ENCODE data around the gene HMGA1. TPM values are rescaled to one million over a fixed set of nuclear protein-coding genes. Genes with fewer than 3 reads are reported as not detected.

The HMGA1 gene
- total and polyA plus RNA-seq, 2 of the 13 experiments (the other 11 are each of a cell fraction or from before 2014, with no cell fraction given) = 117 to 145 TPM

DNA sequence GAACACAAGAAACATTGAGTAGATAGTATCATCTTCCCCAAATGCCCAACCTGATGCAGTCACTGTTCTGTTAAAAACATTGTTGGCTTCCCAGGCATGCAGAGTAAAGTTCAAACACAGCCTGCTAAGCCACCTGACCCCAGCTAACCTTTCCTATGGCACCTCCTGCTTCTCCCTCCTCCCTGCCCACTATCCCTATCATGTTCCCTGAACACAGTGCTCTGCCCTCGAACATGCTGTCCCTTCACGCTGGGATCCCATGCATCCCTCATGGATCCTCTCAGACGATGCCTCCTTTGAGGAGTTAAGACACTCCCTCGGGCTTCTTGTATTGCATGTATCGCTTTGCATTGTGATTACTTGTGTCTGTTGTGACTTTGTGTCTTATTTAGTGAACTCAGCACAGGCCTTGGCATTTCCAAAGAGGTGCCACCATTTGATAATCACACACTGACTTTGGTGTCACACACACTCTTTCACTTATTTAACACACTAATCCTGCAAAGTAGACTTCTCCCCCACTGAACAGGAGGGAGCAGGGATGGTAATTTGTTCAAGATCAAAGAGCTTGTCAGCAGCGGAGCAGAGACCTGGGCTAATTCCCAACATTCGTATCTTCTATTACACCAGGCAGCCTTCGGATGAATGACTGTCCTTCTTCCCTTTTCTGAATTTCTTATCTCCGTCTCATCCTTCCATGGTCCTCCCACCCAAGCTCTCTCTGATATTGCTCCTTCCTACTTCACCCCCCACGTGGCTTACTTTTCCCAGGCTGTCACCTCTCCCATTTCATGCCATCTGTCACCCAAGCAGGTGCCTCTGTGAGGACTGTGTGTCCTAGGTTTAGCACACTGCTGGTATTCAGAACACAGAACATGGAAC lies 40.4 kb downstream of the HMGA1 start (continued):
- TF ChIP-seq ZNF772 (CRISPR knock-in tag; IDR thresholded peaks at IDR 0.05) = peak; percentile 49; the same call in 1 of the 2 replicates
- TF ChIP-seq RNF2 (conservative IDR thresholded peaks at IDR 0.05; ENCODE audit: low read depth) = no peak
- no peak for TF ChIP-seq ZNF260 (CRISPR knock-in tag; IDR thresholded peaks at IDR 0.05; ENCODE audit: borderline replicate concordance, low read depth)
- no peak for TF ChIP-seq MED8 (CRISPR knock-in tag; IDR thresholded peaks at IDR 0.05; ENCODE audit: insufficient replicate concordance)
- no peak for TF ChIP-seq ZNF878 (CRISPR knock-in tag; IDR thresholded peaks at IDR 0.05)
- TF ChIP-seq ZNF766 (CRISPR knock-in tag; IDR thresholded peaks at IDR 0.05; ENCODE audit: borderline replicate concordance) = no peak
- no peak for TF ChIP-seq POLR2A (IDR thresholded peaks at IDR 0.05; ENCODE audit: insufficient read depth in 1 of 2, low read depth in 2 of 2, low read length in 2 of 2)
- TF ChIP-seq ZNF230 (CRISPR knock-in tag; IDR thresholded peaks at IDR 0.05) = no peak
- TF ChIP-seq, protein P1, sequence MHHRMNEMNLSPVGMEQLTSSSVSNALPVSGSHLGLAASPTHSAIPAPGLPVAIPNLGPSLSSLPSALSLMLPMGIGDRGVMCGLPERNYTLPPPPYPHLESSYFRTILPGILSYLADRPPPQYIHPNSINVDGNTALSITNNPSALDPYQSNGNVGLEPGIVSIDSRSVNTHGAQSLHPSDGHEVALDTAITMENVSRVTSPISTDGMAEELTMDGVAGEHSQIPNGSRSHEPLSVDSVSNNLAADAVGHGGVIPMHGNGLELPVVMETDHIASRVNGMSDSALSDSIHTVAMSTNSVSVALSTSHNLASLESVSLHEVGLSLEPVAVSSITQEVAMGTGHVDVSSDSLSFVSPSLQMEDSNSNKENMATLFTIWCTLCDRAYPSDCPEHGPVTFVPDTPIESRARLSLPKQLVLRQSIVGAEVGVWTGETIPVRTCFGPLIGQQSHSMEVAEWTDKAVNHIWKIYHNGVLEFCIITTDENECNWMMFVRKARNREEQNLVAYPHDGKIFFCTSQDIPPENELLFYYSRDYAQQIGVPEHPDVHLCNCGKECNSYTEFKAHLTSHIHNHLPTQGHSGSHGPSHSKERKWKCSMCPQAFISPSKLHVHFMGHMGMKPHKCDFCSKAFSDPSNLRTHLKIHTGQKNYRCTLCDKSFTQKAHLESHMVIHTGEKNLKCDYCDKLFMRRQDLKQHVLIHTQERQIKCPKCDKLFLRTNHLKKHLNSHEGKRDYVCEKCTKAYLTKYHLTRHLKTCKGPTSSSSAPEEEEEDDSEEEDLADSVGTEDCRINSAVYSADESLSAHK (CRISPR knock-in tag; IDR thresholded peaks at IDR 0.05; ENCODE audit: borderline replicate concordance) = no peak
- TF ChIP-seq KMT2B (CRISPR knock-in tag; IDR thresholded peaks at IDR 0.05) = no peak
- TF ChIP-seq, protein P2, sequence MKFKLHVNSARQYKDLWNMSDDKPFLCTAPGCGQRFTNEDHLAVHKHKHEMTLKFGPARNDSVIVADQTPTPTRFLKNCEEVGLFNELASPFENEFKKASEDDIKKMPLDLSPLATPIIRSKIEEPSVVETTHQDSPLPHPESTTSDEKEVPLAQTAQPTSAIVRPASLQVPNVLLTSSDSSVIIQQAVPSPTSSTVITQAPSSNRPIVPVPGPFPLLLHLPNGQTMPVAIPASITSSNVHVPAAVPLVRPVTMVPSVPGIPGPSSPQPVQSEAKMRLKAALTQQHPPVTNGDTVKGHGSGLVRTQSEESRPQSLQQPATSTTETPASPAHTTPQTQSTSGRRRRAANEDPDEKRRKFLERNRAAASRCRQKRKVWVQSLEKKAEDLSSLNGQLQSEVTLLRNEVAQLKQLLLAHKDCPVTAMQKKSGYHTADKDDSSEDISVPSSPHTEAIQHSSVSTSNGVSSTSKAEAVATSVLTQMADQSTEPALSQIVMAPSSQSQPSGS (CRISPR knock-in tag; IDR thresholded peaks at IDR 0.05) = no peak
- TF ChIP-seq, protein P3, sequence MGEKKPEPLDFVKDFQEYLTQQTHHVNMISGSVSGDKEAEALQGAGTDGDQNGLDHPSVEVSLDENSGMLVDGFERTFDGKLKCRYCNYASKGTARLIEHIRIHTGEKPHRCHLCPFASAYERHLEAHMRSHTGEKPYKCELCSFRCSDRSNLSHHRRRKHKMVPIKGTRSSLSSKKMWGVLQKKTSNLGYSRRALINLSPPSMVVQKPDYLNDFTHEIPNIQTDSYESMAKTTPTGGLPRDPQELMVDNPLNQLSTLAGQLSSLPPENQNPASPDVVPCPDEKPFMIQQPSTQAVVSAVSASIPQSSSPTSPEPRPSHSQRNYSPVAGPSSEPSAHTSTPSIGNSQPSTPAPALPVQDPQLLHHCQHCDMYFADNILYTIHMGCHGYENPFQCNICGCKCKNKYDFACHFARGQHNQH (CRISPR knock-in tag; IDR thresholded peaks at IDR 0.05) = peak; percentile 60; the same call in 1 of the 2 replicates
- TF ChIP-seq, protein P4, sequence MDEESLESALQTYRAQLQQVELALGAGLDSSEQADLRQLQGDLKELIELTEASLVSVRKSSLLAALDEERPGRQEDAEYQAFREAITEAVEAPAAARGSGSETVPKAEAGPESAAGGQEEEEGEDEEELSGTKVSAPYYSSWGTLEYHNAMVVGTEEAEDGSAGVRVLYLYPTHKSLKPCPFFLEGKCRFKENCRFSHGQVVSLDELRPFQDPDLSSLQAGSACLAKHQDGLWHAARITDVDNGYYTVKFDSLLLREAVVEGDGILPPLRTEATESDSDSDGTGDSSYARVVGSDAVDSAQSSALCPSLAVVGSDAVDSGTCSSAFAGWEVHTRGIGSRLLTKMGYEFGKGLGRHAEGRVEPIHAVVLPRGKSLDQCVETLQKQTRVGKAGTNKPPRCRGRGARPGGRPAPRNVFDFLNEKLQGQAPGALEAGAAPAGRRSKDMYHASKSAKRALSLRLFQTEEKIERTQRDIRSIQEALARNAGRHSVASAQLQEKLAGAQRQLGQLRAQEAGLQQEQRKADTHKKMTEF (CRISPR knock-in tag; IDR thresholded peaks at IDR 0.05) = peak; percentile 44; the same call in 1 of the 2 replicates

All from HepG2 (cell line).